GM19240 (cell line): ENCODE data around the gene RBM44.

Source experiments
- DNase-seq: peaks from one replicate; pipeline ENCODE4 v3.0.0; 2011; ENCODE audit warnings: low spot score; ENCODE audit not compliant: insufficient read length

The RBM44 gene

DNA sequence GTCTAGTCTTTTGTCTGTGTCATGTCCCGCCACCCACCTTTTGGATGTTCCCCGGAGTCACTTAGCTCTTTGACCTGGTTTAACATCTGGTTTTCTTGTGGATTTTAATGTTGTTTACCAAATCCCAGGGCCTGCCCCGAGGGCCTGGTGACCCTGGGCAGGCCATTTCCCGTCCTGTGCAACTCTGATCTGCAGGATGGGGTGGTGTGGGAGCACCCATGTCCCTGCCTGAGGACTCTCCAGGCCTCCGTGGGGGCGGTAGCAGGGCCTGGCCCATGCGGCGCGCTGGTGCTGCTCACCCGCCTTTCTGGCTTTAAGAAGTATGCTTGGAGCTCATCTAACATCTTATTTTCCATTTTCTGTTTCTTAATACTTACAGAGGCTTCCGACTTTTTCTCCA, 71.5 kb downstream of the RBM44 start:
- DNase-seq, result no peak

DNA sequence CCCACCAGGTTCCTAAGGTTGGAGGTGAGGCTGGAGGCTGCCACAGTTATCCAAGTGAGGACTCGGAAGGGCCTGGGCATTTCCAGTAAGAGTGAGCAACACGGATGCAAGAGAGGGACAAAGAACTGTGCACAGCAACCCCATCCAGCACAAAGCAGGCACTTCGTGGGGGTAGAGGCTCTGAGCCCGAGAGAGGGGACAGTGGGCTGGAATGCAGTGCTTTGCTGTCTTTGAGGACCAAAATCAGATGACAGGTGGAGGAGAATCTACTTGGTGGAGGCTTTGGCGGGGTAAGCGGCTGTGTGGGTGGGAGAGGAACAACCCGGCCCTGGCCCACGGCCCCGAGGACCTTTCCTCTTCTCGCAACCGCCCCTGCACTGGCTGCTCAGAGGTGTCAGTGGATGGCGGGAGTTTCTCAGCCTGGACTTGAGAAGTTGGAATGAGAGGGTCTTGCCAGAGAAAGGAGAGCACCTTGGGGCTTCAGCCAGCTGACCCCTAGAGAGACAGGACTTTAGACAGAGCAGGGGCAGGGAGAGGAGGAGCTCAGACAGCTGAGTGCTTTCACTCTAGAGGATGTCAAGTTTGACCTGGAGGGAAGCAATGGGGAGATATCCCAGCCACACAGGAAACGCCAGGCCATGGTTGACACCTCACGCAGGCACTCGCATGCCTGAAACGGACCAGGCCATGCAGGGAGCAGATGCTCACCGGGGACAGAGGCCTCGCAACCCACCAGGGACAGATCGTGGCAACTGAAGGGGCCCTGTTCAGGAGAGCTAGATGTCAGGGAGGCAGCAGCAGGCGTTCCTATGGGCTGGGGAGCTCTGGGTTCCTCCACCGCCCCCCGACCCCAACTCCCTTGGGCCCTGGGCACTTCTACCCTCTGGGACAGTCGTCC, 72.4 kb downstream of the RBM44 start:
- DNase-seq, result no peak

DNA sequence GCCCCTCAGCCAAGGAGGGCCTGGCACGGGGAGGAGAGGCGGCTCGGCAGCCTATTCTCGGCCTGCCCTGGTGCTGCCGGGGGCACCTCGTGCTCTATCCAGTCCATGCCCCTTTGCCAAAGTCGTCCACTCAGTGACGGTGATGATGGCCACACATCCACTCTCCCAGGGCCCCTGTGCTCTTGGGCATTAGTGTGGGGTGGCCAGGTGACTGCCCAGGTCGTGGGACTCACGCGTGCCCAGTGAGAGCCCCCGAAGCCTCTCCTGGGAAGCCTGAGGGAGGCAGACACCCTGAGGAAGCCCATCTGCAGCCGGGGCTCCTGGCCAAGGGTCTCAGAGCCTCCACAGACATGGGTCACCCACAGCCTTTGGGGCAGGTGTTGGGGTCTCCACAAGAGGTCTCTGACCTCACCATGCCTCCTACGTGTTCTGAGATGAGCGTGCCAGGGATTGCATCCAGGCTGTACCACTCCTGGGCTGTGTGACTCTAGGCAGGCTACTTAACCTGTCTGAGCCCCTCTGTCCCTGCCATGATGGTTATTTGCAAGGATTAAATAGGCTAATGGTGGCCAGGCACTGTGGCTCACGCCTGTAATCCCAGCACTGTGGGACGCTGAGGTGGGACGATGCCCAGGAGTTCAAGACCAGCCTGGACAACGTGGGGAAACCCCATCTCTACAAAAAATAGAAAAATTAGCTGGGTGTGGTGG, 73.8 kb downstream of the RBM44 start:
- no peak for DNase-seq

DNA sequence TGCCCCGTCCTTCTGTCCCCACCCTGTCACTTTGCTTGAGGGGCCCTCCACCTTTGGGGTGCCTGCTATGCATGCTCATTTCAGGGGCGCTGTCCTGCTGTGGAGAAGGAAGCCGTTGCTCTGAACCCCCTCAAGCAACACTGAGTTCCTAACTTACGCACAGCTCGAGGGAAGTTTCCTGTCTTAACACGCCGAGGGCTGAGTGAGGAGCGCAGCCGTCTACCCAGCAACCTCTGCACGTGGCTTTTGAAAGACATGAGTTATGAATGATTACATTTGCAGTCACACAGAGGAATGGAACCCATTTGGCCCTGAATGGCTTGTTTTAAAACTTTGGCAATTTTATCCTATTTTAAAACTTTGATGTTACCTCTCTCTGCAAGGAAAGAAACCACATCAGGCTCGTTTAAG, 74.8 kb downstream of the RBM44 start:
- no peak for DNase-seq

GRCh38 chr2:237873897-237874551, 75.4 kb downstream of the RBM44 start:
- no peak for DNase-seq

DNA sequence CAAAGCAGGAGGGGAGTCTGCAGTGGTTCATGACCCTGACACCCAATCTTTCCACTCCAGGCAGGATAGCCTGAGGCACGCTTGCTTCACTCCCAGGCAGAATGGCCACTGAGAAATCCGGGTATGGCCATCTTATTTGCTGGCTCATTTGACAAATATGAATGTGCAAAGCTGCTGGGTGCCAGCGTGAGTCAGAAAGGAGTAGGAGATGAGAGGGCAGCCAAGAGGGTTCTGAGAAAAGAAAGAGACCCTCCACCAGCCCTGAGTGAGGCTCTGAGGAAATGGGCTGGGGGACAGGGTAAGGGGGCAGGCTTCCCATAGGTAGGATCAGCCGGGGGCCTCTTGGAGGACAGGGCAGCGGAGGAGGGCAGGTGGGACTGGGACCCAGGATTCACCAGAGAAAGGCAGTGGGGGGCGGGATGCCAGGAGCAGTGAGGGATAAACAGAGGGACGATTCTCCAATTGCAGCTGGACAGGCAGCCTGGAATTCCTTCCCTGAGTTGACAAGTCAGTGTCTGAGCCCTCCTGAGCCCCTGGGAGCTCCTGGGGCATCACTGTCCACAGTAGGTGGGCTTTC, 76.1 kb downstream of the RBM44 start:
- no peak for DNase-seq

- DNase-seq, result no peak
These were observed 76.9 kb downstream of the RBM44 start for GRCh38 chr2:237875256-237876060.

GRCh38 chr2:237876061-237876526, 77.5 kb downstream of the RBM44 start:
- no peak for DNase-seq

DNA sequence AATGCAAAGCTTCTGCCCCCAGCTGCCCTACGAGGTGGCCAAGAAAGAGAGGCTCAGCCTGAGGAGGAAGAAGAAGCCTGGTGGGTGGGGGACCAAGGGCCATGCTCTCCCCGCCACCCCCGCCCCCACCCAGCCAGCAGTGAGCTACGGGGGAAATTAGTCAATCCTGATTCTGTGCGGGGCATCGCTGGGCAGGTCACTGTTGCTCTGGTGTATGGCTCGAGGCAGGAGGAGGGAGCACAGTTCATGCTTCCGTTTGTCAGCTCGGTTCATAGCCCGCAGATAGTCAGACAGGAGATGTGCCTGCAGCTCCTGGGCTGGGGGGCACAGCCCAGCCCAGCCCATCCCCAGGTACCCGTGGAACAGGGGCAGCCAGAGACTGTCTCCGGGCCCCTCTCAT, 78.0 kb downstream of the RBM44 start:
- no peak for DNase-seq

GRCh38 chr2:237876951-237877491, 78.4 kb downstream of the RBM44 start:
- no peak for DNase-seq

DNA sequence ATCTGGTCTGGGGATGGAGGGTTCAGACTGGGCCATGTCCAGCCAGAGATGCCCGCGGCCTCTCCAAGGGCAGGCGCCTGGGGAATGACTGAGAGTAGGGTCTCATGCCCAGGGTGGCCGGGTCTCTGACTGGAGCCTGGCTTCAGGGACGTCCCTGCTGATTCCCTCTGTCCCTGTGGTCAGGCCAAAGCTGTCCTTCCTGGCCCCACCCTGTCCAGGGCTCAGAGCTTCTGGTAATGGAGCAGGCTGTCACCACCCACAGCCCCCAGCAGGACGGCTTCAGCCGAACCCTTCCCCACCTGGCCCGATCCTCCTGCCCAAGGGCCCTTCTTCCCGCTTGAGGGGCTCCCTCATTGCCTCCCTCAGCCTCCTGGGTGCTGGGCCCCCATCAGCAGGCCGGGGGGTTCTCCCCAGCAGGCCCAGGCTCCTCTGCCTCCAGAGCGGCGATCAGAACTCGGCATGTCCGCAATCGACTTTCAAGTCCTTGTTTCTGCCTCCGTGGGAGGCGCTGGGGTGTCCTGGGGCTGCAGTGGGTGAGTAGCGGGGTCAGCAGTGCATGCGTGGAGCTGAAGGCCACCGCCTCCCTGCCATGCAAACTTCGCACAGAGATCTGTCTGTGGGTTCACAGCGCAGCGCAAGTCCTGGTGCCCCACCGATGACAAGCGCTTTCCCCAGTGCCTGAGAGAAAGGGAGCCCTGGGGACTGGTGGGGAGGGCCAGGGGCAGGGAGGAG, 79.2 kb downstream of the RBM44 start:
- DNase-seq, result no peak

GRCh38 chr2:237878321-237879057, 79.9 kb downstream of the RBM44 start:
- DNase-seq, result no peak

DNA sequence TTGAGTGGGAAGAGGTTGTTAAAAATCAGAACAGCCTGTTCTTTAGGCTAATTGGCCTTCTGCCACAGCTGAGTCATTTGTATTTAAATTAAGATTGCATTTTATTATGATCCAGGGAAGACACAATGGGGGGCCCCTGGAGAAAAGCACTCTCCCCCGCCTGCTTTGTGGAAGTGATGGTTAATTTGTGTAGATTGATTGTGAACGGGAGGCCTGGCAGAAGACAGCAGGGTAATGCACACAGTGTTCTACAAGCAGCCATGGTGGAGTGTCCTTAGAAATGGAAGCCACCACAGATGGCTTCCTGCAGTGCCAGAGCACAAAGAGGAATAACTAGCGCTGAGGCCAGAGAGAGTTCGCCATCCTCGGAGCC, 80.5 kb downstream of the RBM44 start:
- DNase-seq, result no peak

DNA sequence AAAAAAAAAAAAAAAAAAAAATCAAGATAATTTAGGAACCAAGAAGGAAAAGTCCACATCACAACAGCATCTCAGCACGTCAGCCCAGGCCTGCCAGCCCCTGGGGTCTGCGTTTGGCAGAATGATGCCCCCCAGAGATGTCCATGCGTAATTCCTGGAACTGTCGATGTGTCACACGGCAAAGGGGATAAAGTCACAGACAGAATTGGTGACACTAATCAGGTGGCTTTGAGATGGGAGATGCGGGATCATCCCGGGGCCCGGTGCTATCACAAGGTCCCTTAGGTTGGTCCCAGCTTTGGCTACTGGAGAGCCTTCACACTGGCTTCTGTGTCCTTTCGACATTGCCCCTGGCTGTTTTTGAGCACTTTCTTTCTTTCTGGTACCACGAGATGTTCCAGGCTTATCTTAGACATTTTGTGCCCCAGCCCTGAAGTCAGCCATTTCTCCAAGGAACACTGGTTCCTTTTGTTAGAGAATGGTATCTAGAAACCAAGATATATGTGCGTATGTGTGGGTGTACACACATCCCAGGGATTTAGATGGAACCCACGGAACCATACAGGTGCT, 81.5 kb downstream of the RBM44 start:
- DNase-seq, result no peak

GRCh38 chr2:237882510-237883481, 84.2 kb downstream of the RBM44 start:
- DNase-seq, result no peak

- DNase-seq, result no peak
These were observed 85.4 kb downstream of the RBM44 start for GRCh38 chr2:237883951-237884446.

DNA sequence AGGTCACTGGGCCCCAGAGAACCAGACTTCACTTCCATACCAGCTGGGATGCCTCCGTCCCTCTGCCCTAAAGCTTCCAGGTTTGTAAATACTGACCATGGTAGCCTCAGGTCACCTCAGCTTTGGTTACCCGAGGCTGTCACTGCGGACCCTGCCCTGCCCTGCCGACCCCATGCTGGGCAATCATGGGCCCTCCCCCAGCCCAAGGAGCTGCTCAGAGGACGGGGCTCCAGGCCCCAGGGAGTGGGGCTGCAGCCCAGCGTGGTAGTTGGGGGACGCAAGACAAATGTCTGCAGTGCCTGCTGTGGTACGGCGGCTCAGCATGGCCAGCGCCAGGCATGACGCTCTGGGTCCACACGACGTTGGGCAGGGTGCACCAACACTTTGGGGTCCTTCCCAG, 86.1 kb downstream of the RBM44 start:
- DNase-seq, result no peak
